Ovary (tissue), 9 donors: Measurements from ENCODE around the gene SIRT1. TPM values are rescaled to one million over a fixed set of nuclear protein-coding genes. Genes with fewer than 3 reads are reported as not detected.

Experiments used
- DNase-seq, 5 donors: peaks; one replicate each; pipeline ENCODE4 v3.0.0-alpha.2; 2019 to 2020
- H3K27ac ChIP-seq, 2 donors: fragments of 200-600 bp; one replicate each; pipeline versions ENCODE4 v1.5.1 to v1.8.0; 2019 to 2022
- H3K27me3 ChIP-seq: fragments of 200-600 bp; one replicate; pipeline ENCODE4 v1.8.0; 2022
- H3K36me3 ChIP-seq: fragments of 200-600 bp; sonication (generic); one replicate; pipeline ENCODE4 v1.5.1; 2019
- H3K4me1 ChIP-seq: one replicate; pipeline ENCODE4 v1.8.1; 2013; ENCODE audit warnings: mild to moderate bottlenecking, moderate library complexity; ENCODE audit not compliant: insufficient read depth
- H3K4me3 ChIP-seq: fragments of 200-600 bp; sonication (generic); one replicate; pipeline ENCODE4 v1.5.1; 2017
- H3K9me3 ChIP-seq, 2 donors: fragments of 200-600 bp in 1 of 2; sonication (generic) in 1 of 2; one replicate each; pipeline versions ENCODE4 v1.5.1 to v1.8.1; 2013 to 2019; ENCODE audit warnings: mild to moderate bottlenecking in 1 of 2, moderate library complexity in 1 of 2
- EP300 ChIP-seq: sonication (generic); formaldehyde crosslinking; IDR thresholded peaks from one replicate; pipeline ENCODE4 v1.6.1; 2017; ENCODE audit warnings: antibody characterized with exemption
- POLR2A ChIP-seq: fragments of 450-650 bp; IDR thresholded peaks from one replicate; pipeline ENCODE4 v1.6.1; 2017; ENCODE audit warnings: antibody characterized with exemption, mild to moderate bottlenecking, moderate library complexity
- WGBS, 3 donors: extraction: QIAGEN DNeasy Blood & Tissue Kit in 1 of 3; methylation state at CpG; one replicate each; pipeline versions ENCODE4 v1.1.5 to v1.1.7; 2013 to 2017; 5-methylcytosine and 5-hydroxymethylcytosine counted together
- intact Hi-C, 4 donors: fragments of 100-400 bp; cut with DNase I; formaldehyde crosslinking; loops; one replicate each; pipeline versions ENCODE4 v1.11.0 to v1.15.1; 2022 to 2023
- polyA plus RNA-seq, 2 donors: library from polyadenylated mRNA; stranded (reverse); fragments of 200-250 nt in 1 of 2; fragments of 350-450 nt in 1 of 2; fragmentation: Illumina TruSeq in 1 of 2; extraction: RNeasy Lipid Tissue Mini Kit (QIAGEN cat#74804) in 1 of 2; gene quantifications; one replicate each; pipeline ENCODE4 v1.2.3, GENCODE V29; 2013 to 2014
- total RNA-seq, 7 donors: library from RNA; depleted of rRNA in 2 of 7; stranded (reverse); fragments of >200 nt in 2 of 7; fragmentation: NEBNext Ultra II Directional in 3 of 7; extraction: Animal tissue kit (Norgen Biotek cat#: 25700) in 3 of 7; gene quantifications; one replicate each; pipeline versions ENCODE4 v1.1.0 to v1.2.4, GENCODE V29; 2016 to 2023
- TF ChIP-seq, protein P1 (sequence below), 3 donors: fragments of 450-650 bp in 2 of 3; fragments of 200-600 bp in 1 of 3; IDR thresholded peaks; one replicate each; pipeline versions ENCODE4 v1.5.1 to v1.8.0; 2016 to 2022; ENCODE audit warnings: antibody characterized with exemption in 3 of 3, mild to moderate bottlenecking in 1 of 3
- donor health status: DM: no; HTN: no; CAD: no; lungs with moderate emphysema.
- donor health status: DM: no; HTN: no; CAD: no.
- donor health status: Bipolar disorder and iron deficiency.
- donor health status: DM: yes; HTN: yes; CAD: no.
- donor health status: DM: no; HTN: no; CAD: no.
- donor health status: DM: yes; HTN: yes; CAD: no.

Gene SIRT1
- total and polyA plus RNA-seq, 9 donors: 21.5 to 38.5 (median 31.2) TPM

DNA sequence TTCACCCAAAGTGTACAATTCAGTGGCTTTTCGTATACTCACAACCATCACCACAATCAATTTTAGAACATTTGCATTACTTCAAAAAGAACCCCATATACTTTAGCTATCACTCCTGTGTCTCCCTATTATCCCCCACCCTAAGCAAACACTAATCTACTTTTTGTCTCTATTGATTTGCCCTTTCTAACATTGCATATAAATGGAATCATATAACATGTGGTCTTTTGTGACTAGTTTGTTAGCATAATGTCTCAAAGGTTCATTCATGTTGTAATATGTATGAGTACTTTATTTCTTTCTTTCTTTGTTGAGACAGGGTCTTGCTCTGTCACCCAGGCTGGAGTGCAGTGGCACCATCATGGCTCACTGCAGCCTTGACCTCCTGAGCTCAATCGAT is 25.5 kb upstream of the SIRT1 start:
- no peaks in the 10 kb centered on the region for H3K9me3 ChIP-seq
- H3K4me1 ChIP-seq: peaks cover 1% of the 10 kb centered on the region
- H3K36me3 ChIP-seq: no peaks in the 10 kb centered on the region
- H3K27me3 ChIP-seq: no peaks in the 10 kb centered on the region
- H3K4me3 ChIP-seq: no peak overlapping the region
- TF ChIP-seq, protein P1, sequence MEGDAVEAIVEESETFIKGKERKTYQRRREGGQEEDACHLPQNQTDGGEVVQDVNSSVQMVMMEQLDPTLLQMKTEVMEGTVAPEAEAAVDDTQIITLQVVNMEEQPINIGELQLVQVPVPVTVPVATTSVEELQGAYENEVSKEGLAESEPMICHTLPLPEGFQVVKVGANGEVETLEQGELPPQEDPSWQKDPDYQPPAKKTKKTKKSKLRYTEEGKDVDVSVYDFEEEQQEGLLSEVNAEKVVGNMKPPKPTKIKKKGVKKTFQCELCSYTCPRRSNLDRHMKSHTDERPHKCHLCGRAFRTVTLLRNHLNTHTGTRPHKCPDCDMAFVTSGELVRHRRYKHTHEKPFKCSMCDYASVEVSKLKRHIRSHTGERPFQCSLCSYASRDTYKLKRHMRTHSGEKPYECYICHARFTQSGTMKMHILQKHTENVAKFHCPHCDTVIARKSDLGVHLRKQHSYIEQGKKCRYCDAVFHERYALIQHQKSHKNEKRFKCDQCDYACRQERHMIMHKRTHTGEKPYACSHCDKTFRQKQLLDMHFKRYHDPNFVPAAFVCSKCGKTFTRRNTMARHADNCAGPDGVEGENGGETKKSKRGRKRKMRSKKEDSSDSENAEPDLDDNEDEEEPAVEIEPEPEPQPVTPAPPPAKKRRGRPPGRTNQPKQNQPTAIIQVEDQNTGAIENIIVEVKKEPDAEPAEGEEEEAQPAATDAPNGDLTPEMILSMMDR (IDR thresholded peaks at IDR 0.05): no peak
- TF ChIP-seq POLR2A (no peak), EP300 (no peak)
- WGBS, 3 donors: 90 to 97% (median 95%) methylated on average over 2 of the region's 2 CpGs
- no peak overlapping the region for H3K27ac ChIP-seq
- intact Hi-C loops: loop anchor here in 3 of 4 donors (5.0 to 10.0 kb wide), 3 partner anchors 296 to 466 kb away; no protein-coding TSS in a partner anchor
- no peak for DNase-seq

DNA sequence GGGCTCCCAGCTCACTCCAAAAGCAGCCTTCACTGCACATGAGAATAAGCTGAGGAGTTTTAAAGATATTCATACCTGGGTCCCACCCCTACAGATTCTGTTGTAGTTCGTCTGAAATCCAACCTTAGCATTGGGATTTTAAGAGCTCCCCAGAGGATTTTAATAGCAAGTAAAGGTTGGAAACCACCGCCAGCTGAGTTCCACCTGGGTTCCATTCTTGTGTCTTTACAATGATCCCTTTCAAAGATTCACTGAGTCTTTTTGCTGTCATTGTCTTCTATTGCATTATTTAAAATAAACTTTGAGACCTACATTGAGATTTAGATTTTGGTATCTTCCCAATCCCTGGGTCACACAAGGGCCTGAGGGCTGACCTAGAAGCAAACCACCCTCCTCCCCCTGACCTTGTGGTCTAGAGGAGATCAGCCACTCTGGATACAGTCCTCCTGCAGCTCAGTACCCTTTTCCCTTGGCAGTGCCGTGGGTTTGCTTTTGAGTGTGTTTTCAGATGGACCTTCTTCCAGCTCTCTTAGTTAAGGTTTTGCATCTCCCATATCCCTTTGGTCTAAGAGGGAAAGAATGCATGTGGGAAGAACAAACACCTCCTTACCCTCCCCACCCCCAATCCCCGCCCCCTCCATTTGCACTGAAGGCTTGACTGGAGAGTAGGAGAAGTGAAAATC is 22.6 kb upstream of the SIRT1 start:
- Histone ChIP-seq H3K27me3 (no peaks in the 10 kb centered on the region), H3K27ac (no peak overlapping the region), H3K4me3 (no peak overlapping the region), H3K9me3 (no peaks in the 10 kb centered on the region), H3K36me3 (no peaks in the 10 kb centered on the region), H3K4me1 (no peaks in the 10 kb centered on the region)
- 61 to 81% (median 63%) methylated on average over 4 of the region's 4 CpGs for WGBS, 3 donors
- intact Hi-C loops: no loop called here
- TF ChIP-seq EP300 (no peak), POLR2A (no peak)
- TF ChIP-seq, protein P1 (IDR thresholded peaks at IDR 0.05): no peak
- DNase-seq: no peak

DNA sequence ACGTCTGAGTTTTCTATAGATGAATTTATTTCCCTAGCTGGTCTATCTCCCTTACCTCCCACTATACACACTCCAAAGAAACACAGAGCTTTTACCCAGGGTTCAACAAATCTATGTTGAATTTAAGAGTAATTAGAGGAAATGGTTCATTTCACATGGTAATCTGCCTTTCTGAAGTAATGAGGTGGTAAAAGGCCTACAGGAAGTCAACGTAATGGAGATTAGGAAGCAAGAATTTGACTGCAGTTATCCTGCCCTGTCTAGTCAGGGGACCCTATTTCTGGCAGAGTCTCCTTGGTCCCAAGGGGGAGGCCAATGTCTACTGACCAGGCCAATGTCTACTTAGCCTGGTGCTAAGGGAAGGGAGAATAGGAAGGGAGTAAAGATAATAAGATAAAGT is 21.4 kb upstream of the SIRT1 start:
- DNase-seq: no peak
- no peaks in the 10 kb centered on the region for H3K9me3 ChIP-seq
- WGBS, 3 donors: 64 to 74% (median 72%) methylated on average over 2 of the region's 2 CpGs

DNA sequence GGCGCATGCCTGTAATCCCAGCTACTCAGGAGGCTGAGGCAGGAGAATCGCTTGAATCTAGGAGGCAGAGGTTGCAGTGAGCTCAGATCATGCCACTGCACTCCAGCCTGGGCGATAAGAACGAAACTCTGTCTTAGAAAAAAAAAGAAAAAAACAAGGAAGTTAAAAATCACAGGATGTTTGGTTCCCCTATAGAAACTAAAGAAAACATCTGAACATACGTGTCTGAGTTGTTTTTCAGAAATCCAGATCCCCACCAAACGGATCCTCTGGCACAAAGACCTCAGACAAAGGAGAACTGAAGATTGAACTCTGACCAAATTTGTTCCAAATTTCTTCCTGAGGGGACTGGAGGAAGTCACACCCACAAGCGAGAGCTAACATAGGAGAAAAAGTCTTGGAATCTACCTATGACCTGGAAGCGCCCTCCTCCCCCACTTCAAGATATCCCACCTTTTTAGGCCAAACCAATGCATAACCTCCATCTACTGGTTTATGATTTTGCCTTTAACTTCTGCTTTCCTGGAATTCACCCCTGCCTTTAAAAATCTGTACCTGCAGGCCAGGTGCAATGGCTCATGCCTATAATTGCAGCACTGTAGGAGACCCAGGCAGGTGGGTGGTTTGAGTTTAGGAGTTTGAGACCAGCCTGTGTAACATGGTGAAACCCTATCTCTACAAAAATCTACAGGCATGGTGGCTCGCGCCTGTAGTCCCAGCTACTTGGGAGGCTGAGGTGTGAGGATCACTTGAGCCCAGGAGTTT is 19.7 kb upstream of the SIRT1 start:
- no peaks in the 10 kb centered on the region for H3K4me1 ChIP-seq
- intact Hi-C loops: no loop called here
- no peaks in the 10 kb centered on the region for H3K36me3 ChIP-seq
- 92 to 93% (median 92%) methylated on average over 10 of the region's 10 CpGs for WGBS, 3 donors
- H3K27ac ChIP-seq: no peak overlapping the region
- H3K27me3 ChIP-seq: no peaks in the 10 kb centered on the region
- TF ChIP-seq POLR2A (no peak), EP300 (no peak)
- TF ChIP-seq, protein P1 (IDR thresholded peaks at IDR 0.05): no peak
- no peaks in the 10 kb centered on the region for H3K9me3 ChIP-seq
- DNase-seq: no peak
- H3K4me3 ChIP-seq: no peak overlapping the region

More for the DNA sequence above, 21.4 kb upstream of the SIRT1 start:
- intact Hi-C loops: no loop called here
- Histone ChIP-seq H3K4me3 (no peak overlapping the region), H3K36me3 (no peaks in the 10 kb centered on the region), H3K27me3 (no peaks in the 10 kb centered on the region), H3K4me1 (no peaks in the 10 kb centered on the region), H3K27ac (no peak overlapping the region)
- TF ChIP-seq POLR2A: no peak
- TF ChIP-seq, protein P1 (IDR thresholded peaks at IDR 0.05): no peak
- TF ChIP-seq EP300: no peak
